GM19023 (cell line): ENCODE results near the gene TSEN15.
"Not testable (repeated sequence)": the region's sequence is repeated elsewhere in the genome, so short reads cannot be mapped to it uniquely, and the experiment has no call there.

Source experiments
- ATAC-seq: cut with Tn5 transposase; IDR thresholded peaks from one replicate; pipeline ENCODE4 v1.9.1; 2021; ENCODE audit warnings: mild to moderate bottlenecking, moderate library complexity; ENCODE audit not compliant: unreplicated experiment

The TSEN15 gene

GRCh38 chr1:184031092-184031408, 20.5 kb upstream of the TSEN15 start:
- ATAC-seq, result no peak

- ATAC-seq, result no peak
These were observed 20.0 kb upstream of the TSEN15 start for GRCh38 chr1:184031409-184032107.

GRCh38 chr1:184032306-184032929, 19.1 kb upstream of the TSEN15 start:
- no peak for ATAC-seq

- no peak for ATAC-seq
These were observed 18.6 kb upstream of the TSEN15 start for GRCh38 chr1:184032930-184033418.

- ATAC-seq, result no peak
These were observed 17.8 kb upstream of the TSEN15 start for GRCh38 chr1:184033711-184034167.

- no peak for ATAC-seq
These were observed 16.7 kb upstream of the TSEN15 start for GRCh38 chr1:184034761-184035379.

- ATAC-seq, result peak; percentile 8
These were observed 15.6 kb upstream of the TSEN15 start for GRCh38 chr1:184035719-184036516.

GRCh38 chr1:184036517-184036949, 15.0 kb upstream of the TSEN15 start:
- ATAC-seq, result peak; percentile 15

GRCh38 chr1:184037849-184038591, 13.5 kb upstream of the TSEN15 start:
- ATAC-seq, result no peak

- ATAC-seq, result no peak
These were observed 12.4 kb upstream of the TSEN15 start for GRCh38 chr1:184039126-184039525.

GRCh38 chr1:184041731-184042130, 9.8 kb upstream of the TSEN15 start:
- no peak for ATAC-seq

- not testable (repeated sequence) for ATAC-seq
These were observed 8.2 kb upstream of the TSEN15 start for GRCh38 chr1:184043315-184043714.

GRCh38 chr1:184044603-184045376, 6.7 kb upstream of the TSEN15 start:
- ATAC-seq, result no peak

- not testable (repeated sequence) for ATAC-seq
These were observed 4.0 kb upstream of the TSEN15 start for GRCh38 chr1:184047541-184047940.

- ATAC-seq, result no peak
These were observed 2.8 kb upstream of the TSEN15 start for GRCh38 chr1:184048561-184049240.

- ATAC-seq, result no peak
These were observed 2.2 kb upstream of the TSEN15 start for GRCh38 chr1:184049291-184049690.

- ATAC-seq, result no peak
These were observed 1.6 kb upstream of the TSEN15 start for GRCh38 chr1:184049836-184050468.

- ATAC-seq, result no peak
These were observed 894 bp upstream of the TSEN15 start for GRCh38 chr1:184050636-184051035.

- no peak for ATAC-seq
These were observed 419 bp upstream of the TSEN15 start for GRCh38 chr1:184051138-184051484.
